Skeletal muscle satellite cell (primary cell): ENCODE results near the gene HAPLN1.

ENCODE experiments used
- H3K27me3 ChIP-seq: 2 replicates; pipeline ENCODE4 v1.7.0; 2013; ENCODE audit warnings: low read length; ENCODE audit not compliant: control insufficient read depth, insufficient read depth
- H3K36me3 ChIP-seq: 2 replicates; pipeline ENCODE4 v1.7.0; 2013; ENCODE audit warnings: mild to moderate bottlenecking, control low read depth, low read length; ENCODE audit not compliant: insufficient read depth
- H3K4me1 ChIP-seq: 2 replicates; pipeline ENCODE4 v1.7.0; 2013; ENCODE audit warnings: low read length; ENCODE audit not compliant: control insufficient read depth, insufficient read depth
- H3K4me2 ChIP-seq: 2 replicates; pipeline ENCODE4 v1.7.0; 2013; ENCODE audit warnings: mild to moderate bottlenecking, low read length
- H3K4me3 ChIP-seq: 2 replicates; pipeline ENCODE4 v1.7.0; 2013; ENCODE audit warnings: low read length
- H3K9ac ChIP-seq: 2 replicates; pipeline ENCODE4 v1.7.0; 2013; ENCODE audit warnings: mild to moderate bottlenecking, low read depth, low read length, moderate library complexity
- H3K9me3 ChIP-seq: replicated peaks from 2 replicates; pipeline ENCODE4 v1.7.0; 2013; ENCODE audit warnings: mild to moderate bottlenecking, control low read depth, low read length

Gene HAPLN1

GRCh38 chr5:83715236-83716065, 5.2 kb downstream of the HAPLN1 start:
- Histone ChIP-seq H3K36me3 (no peaks in the 10 kb centered on the region), H3K9me3 (no peaks in the 10 kb centered on the region), H3K4me3 (no peak overlapping the region), H3K4me2 (no peak overlapping the region), H3K4me1 (no peaks in the 10 kb centered on the region), H3K9ac (no peak overlapping the region), H3K27me3 (peaks cover 39% of the 10 kb centered on the region)

- Histone ChIP-seq H3K4me1 (no peaks in the 10 kb centered on the region), H3K4me3 (no peak overlapping the region), H3K9me3 (no peaks in the 10 kb centered on the region), H3K27me3 (peaks cover 40% of the 10 kb centered on the region), H3K36me3 (no peaks in the 10 kb centered on the region), H3K9ac (no peak overlapping the region), H3K4me2 (no peak overlapping the region)
Observed at GRCh38 chr5:83714810-83715209, 5.8 kb downstream of the HAPLN1 start.

- no peak overlapping the region for H3K4me3 ChIP-seq
- H3K27me3 ChIP-seq = peaks cover 43% of the 10 kb centered on the region
- no peaks in the 10 kb centered on the region for H3K4me1 ChIP-seq
- no peak overlapping the region for H3K9ac ChIP-seq
- no peak overlapping the region for H3K4me2 ChIP-seq
- no peaks in the 10 kb centered on the region for H3K36me3 ChIP-seq
- H3K9me3 ChIP-seq = no peaks in the 10 kb centered on the region
Observed at GRCh38 chr5:83711982-83712601, 8.6 kb downstream of the HAPLN1 start.

GRCh38 chr5:83709973-83710372, 10.7 kb downstream of the HAPLN1 start:
- Histone ChIP-seq H3K36me3 (no peaks in the 10 kb centered on the region), H3K4me1 (no peaks in the 10 kb centered on the region), H3K9me3 (no peaks in the 10 kb centered on the region), H3K27me3 (peaks cover 35% of the 10 kb centered on the region), H3K4me2 (no peak overlapping the region), H3K9ac (no peak overlapping the region), H3K4me3 (no peak overlapping the region)

GRCh38 chr5:83708170-83708569, 12.5 kb downstream of the HAPLN1 start:
- peaks cover 21% of the 10 kb centered on the region for H3K27me3 ChIP-seq
- no peak overlapping the region for H3K4me3 ChIP-seq
- no peaks in the 10 kb centered on the region for H3K4me1 ChIP-seq
- H3K9me3 ChIP-seq = no peaks in the 10 kb centered on the region
- no peak overlapping the region for H3K4me2 ChIP-seq
- H3K36me3 ChIP-seq = no peaks in the 10 kb centered on the region
- H3K9ac ChIP-seq = no peak overlapping the region

- no peaks in the 10 kb centered on the region for H3K9me3 ChIP-seq
- no peak overlapping the region for H3K4me2 ChIP-seq
- H3K27me3 ChIP-seq = no peaks in the 10 kb centered on the region
- H3K4me1 ChIP-seq = no peaks in the 10 kb centered on the region
- H3K9ac ChIP-seq = no peak overlapping the region
- H3K4me3 ChIP-seq = no peak overlapping the region
- H3K36me3 ChIP-seq = no peaks in the 10 kb centered on the region
Observed at GRCh38 chr5:83703059-83703458, 17.6 kb downstream of the HAPLN1 start.

- Histone ChIP-seq H3K27me3 (no peaks in the 10 kb centered on the region), H3K36me3 (no peaks in the 10 kb centered on the region), H3K4me3 (no peak overlapping the region), H3K4me2 (no peak overlapping the region), H3K9me3 (no peaks in the 10 kb centered on the region), H3K4me1 (no peaks in the 10 kb centered on the region), H3K9ac (no peak overlapping the region)
Observed at GRCh38 chr5:83701886-83702285, 18.8 kb downstream of the HAPLN1 start.

- Histone ChIP-seq H3K36me3 (no peaks in the 10 kb centered on the region), H3K27me3 (peaks cover 30% of the 10 kb centered on the region), H3K9me3 (no peaks in the 10 kb centered on the region), H3K4me3 (no peak overlapping the region), H3K4me2 (no peak overlapping the region), H3K4me1 (no peaks in the 10 kb centered on the region), H3K9ac (no peak overlapping the region)
Observed at GRCh38 chr5:83689881-83690280, 30.8 kb downstream of the HAPLN1 start.

- H3K9me3 ChIP-seq = no peaks in the 10 kb centered on the region
- no peak overlapping the region for H3K9ac ChIP-seq
- H3K4me2 ChIP-seq = no peak overlapping the region
- H3K4me1 ChIP-seq = no peaks in the 10 kb centered on the region
- peaks cover 34% of the 10 kb centered on the region for H3K27me3 ChIP-seq
- H3K36me3 ChIP-seq = no peaks in the 10 kb centered on the region
- no peak overlapping the region for H3K4me3 ChIP-seq
Observed at GRCh38 chr5:83688281-83688680, 32.4 kb downstream of the HAPLN1 start.

GRCh38 chr5:83687124-83687619, 33.5 kb downstream of the HAPLN1 start:
- Histone ChIP-seq H3K4me3 (no peak overlapping the region), H3K4me1 (no peaks in the 10 kb centered on the region), H3K36me3 (no peaks in the 10 kb centered on the region), H3K9ac (no peak overlapping the region), H3K9me3 (no peaks in the 10 kb centered on the region), H3K4me2 (no peak overlapping the region), H3K27me3 (peaks cover 35% of the 10 kb centered on the region)

GRCh38 chr5:83686251-83686650, 34.4 kb downstream of the HAPLN1 start:
- Histone ChIP-seq H3K4me2 (no peak overlapping the region), H3K4me3 (no peak overlapping the region), H3K9ac (no peak overlapping the region), H3K27me3 (peaks cover 29% of the 10 kb centered on the region), H3K36me3 (no peaks in the 10 kb centered on the region), H3K9me3 (no peaks in the 10 kb centered on the region), H3K4me1 (no peaks in the 10 kb centered on the region)

GRCh38 chr5:83683836-83684235, 36.8 kb downstream of the HAPLN1 start:
- Histone ChIP-seq H3K36me3 (no peaks in the 10 kb centered on the region), H3K4me2 (no peak overlapping the region), H3K4me1 (no peaks in the 10 kb centered on the region), H3K27me3 (peaks cover 25% of the 10 kb centered on the region), H3K4me3 (no peak overlapping the region), H3K9ac (no peak overlapping the region), H3K9me3 (no peaks in the 10 kb centered on the region)
